Uterus (tissue), 2 donors: Measurements from ENCODE around the gene SLF1.

Experiments used
- POLR2A ChIP-seq, 2 donors: fragments of 450-650 bp; IDR thresholded peaks; one replicate each; pipeline ENCODE4 v1.6.1; 2016; ENCODE audit warnings: antibody characterized with exemption in 2 of 2, mild to moderate bottlenecking in 1 of 2, moderate library complexity in 1 of 2
- TF ChIP-seq, protein P1 (sequence below), 4 experiments: fragments of 200-600 bp in 2 of 4; fragments of 450-650 bp in 2 of 4; sonication (generic) in 2 of 4; IDR thresholded peaks; one replicate each; pipeline ENCODE4 v1.5.1; 2016 to 2019; ENCODE audit warnings: antibody characterized with exemption in 4 of 4, mild to moderate bottlenecking in 2 of 4, moderate library complexity in 1 of 4

DNA sequence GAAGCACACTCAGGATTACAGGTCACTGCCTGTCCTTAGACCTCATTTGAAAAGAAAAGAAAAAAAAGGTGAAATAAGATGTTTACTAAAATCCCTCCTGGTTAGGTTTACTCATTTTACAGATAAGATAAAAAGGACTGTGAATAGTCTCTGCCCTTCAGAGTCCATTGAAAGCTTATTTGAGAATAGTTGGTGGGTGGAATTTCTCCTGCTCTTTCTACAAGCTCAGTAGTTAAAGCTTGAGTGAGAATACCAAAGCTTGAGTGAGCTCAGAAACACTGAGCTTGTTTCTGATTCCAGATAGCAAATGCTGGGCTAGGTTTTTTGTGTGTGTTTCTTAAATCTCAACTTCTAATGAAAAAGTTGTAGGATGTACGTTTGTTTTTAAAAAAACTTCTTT lies 106.7 kb downstream of the SLF1 start:
- TF ChIP-seq, protein P1, sequence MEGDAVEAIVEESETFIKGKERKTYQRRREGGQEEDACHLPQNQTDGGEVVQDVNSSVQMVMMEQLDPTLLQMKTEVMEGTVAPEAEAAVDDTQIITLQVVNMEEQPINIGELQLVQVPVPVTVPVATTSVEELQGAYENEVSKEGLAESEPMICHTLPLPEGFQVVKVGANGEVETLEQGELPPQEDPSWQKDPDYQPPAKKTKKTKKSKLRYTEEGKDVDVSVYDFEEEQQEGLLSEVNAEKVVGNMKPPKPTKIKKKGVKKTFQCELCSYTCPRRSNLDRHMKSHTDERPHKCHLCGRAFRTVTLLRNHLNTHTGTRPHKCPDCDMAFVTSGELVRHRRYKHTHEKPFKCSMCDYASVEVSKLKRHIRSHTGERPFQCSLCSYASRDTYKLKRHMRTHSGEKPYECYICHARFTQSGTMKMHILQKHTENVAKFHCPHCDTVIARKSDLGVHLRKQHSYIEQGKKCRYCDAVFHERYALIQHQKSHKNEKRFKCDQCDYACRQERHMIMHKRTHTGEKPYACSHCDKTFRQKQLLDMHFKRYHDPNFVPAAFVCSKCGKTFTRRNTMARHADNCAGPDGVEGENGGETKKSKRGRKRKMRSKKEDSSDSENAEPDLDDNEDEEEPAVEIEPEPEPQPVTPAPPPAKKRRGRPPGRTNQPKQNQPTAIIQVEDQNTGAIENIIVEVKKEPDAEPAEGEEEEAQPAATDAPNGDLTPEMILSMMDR (IDR thresholded peaks at IDR 0.05), result no peak
- no peak for TF ChIP-seq POLR2A (IDR thresholded peaks at IDR 0.05)
